HL-60/S4 (cell line): Measurements from ENCODE around the gene MSH6.

Experiments used
- in situ Hi-C: fragments of 300-500 bp; cut with MboI; formaldehyde crosslinking; loops from 2 replicates; pipeline ENCODE4 v1.14.3; 2022; ENCODE audit warnings: low sequenced_read_pairs

Gene MSH6

DNA sequence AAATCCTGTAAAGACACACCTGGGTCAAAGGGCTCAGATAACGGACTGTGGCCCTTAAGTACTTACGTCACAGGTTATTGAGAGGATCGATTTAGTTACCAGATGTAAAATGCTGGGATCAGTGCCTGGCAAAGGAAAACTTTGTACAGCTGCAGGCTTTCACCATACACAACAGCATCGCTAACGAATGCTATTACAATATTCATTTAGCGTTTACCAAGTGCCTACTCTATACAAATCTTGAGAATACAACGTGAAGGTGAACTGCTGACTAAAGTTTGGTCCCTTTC is 619 bp upstream of the MSH6 start:
- in situ Hi-C loops = no loop called here

DNA sequence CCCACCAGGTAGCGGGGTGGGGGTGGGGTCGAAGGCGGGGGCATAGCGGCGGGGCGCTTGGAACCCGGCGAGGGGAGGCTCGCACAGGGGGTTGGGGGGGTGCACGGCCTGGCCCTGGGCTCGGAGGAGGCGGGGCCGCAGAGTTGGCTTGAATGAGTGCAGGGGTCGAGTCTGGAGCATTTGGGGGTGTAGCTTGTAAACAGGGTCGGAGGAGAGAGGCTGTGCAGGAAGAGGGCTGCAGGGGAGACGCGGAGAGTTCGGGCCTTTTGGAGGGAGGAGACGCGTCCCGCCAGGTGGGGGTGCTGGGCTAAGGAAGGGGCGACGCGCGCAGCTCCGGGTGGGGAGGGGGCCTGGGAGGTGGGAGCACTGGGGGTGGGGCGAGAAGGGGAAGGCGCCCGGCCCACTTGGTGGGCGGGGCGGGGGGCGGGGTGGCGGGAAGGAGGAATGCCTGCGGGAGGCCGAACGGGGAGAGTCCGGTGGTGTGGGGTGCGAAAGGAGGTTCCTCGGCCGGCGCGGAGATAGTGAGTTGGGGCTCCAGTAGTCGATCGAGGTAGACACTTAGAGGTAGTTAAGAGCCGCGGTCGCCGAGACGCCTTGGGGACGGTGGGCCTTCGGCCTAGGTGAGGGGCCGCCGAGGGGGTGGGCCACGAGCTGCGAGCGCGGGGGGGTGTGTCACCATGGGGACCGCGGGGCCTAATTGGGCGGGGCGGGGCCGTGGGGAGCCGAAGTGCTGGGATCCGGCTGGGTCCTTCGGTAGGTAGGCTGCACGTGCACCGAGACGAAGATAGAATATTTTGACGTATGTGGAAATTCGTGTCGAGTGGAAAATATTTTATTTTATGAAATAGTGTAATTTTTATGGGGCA is 774 bp downstream of the MSH6 start:
- in situ Hi-C loops = no loop called here

DNA sequence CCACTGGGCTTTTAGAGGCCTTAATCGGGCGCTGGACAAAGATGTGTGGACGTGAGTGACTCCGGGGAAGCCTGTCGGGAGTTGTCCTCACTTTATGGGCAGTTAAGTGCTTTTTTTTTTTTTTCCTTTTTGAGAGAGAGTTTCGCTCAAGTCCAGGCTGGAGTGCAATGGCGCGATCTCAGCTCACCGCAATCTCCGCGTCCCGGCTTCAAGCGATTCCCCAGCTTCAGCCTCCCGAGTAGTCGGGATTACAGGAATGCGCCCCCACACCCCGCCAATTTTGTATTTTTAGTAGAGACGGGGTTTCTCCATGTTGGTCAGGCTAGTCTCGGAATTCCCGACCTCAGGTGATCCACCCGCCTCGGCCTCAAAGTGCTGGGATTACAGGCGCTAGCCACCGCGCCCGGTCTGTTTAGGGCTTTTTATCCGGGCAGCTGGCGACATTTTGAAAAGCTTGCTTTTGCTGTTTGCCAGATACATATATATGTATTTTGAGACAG is 1.5 kb downstream of the MSH6 start:
- in situ Hi-C loops = no loop called here

DNA sequence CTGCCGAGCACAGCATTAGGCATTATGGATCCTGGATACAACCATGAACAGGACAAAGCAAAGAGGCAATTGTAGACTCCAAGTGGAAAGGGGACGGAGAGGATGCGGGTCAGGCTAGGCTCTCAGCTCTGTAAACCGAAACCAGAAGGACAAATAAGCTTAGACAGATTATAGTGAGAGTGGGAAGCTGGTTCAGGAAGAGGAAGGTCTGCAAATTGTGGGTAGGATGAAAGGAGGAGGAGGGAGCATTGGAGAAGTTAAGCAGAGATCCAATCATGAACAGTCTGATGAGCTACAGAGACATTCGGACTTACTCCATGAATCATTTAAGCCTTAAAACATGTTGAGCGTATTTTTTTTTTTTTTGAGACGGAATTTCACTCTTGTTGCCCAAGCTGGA is 3.0 kb downstream of the MSH6 start:
- in situ Hi-C loops = no loop called here

DNA sequence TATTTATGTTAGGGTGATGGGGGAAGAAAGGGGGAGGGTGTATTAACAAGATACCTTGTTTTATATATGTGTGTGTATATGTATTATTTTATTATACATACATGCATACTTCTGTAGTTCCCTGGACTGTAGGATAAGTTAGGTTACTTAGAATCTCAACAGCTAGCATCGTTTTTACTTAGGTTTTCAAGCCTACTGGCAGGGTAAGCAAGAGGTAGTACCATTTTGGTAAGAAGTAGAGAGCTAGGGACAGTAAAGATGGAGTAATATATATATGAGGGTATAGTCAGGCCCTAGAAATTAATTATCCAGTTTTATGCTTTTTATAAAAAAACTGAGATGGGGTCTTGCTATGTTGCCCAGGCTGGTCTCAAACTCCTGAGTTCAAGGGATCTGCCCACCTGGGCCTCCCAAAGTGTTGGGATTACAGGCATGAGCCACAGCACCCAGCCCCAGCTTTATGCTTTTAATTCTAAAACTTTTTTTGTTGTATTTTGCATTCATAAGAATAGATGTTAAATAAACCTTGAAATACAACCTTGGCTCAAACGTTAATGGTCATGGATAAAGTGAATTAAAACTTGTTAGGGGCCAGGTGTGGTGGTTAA is 13.2 kb downstream of the MSH6 start:
- in situ Hi-C loops = no loop called here

DNA sequence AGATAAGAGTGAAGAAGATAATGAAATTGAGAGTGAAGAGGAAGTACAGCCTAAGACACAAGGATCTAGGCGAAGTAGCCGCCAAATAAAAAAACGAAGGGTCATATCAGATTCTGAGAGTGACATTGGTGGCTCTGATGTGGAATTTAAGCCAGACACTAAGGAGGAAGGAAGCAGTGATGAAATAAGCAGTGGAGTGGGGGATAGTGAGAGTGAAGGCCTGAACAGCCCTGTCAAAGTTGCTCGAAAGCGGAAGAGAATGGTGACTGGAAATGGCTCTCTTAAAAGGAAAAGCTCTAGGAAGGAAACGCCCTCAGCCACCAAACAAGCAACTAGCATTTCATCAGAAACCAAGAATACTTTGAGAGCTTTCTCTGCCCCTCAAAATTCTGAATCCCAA is 15.7 kb downstream of the MSH6 start:
- in situ Hi-C loops = no loop called here

DNA sequence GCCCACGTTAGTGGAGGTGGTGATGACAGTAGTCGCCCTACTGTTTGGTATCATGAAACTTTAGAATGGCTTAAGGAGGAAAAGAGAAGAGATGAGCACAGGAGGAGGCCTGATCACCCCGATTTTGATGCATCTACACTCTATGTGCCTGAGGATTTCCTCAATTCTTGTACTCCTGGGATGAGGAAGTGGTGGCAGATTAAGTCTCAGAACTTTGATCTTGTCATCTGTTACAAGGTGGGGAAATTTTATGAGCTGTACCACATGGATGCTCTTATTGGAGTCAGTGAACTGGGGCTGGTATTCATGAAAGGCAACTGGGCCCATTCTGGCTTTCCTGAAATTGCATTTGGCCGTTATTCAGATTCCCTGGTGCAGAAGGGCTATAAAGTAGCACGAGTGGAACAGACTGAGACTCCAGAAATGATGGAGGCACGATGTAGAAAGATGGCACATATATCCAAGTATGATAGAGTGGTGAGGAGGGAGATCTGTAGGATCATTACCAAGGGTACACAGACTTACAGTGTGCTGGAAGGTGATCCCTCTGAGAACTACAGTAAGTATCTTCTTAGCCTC is 16.2 kb downstream of the MSH6 start:
- in situ Hi-C loops = no loop called here

DNA sequence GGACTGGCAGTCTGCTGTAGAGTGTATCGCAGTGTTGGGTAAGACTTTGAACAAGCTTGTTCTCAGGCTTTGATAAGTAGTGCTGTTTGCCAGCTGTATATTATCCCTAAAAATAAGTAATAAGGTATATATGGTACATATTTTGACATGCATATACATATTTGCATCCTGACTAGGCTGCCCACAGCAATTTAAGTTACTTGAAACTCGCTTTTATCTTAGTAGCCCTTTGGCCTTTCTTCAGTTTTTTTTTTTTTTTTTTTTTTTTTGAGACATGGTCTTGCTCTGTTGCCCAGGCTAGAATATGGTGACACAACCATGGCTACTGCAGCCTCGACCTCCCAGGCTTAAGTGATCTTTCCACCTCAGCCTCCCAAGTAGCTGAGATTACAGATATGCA is 18.2 kb downstream of the MSH6 start:
- in situ Hi-C loops = no loop called here

DNA sequence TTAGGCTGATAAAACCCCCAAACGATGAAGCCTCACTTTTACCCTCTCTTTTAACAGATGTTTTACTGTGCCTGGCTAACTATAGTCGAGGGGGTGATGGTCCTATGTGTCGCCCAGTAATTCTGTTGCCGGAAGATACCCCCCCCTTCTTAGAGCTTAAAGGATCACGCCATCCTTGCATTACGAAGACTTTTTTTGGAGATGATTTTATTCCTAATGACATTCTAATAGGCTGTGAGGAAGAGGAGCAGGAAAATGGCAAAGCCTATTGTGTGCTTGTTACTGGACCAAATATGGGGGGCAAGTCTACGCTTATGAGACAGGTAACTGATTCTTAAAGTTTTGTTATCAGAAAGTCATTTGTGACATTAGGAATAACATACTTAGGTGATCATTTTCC is 20.4 kb downstream of the MSH6 start:
- in situ Hi-C loops = no loop called here

DNA sequence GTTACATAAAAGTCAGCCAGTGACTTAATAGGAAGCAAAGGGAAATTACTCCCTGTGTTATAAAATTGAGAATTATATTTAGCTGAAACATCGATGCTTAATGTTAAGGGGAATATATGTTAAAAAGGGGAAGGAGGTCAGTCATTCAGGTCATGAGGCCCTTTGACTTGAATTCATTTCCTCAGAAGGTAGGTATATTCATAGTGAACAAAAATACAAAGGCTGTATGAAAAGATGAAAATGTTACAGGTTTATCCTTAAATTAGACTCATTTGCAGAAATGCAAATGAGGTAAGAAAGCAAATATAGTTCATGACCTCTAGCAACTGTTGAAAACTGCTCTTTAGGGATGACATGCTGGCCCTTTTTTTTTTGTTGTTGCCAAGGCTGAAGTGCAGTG is 20.8 kb downstream of the MSH6 start:
- in situ Hi-C loops = no loop called here

DNA sequence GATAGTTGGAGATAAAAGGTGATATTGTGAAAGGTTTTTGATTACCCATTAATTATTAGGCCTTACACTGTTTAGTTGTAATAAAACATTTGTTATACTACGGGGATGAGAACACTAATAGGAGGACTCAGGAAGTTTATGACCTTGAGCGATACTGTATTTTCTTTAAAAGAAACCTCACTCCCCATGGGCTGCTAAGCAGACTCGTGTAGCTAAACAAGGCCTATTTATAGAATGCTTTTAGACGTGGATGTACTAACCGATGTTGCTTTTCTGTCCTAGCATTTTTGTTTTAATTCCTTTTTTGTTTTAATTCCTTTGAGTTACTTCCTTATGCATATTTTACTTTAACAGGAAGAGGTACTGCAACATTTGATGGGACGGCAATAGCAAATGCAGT is 22.9 kb downstream of the MSH6 start:
- in situ Hi-C loops = no loop called here

DNA sequence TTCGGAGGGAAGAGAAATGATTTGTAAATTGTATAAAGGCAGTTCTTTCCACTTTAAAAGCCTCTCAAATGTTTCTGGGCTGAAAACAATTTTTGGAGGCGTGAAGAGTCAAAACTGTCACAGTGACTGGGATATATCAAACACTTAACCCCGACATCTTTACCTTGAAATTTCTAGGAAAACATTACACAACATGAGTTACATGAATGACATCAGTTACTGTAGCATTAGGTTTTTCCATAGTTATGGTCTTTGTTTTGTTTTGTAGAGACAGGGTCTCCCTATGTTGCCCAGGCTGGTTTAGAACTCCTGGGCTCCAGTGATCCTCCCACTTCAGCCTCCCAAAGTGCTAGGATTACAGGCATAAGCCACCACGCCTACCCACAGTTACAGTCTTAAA is 25.7 kb downstream of the MSH6 start:
- in situ Hi-C loops = no loop called here

DNA sequence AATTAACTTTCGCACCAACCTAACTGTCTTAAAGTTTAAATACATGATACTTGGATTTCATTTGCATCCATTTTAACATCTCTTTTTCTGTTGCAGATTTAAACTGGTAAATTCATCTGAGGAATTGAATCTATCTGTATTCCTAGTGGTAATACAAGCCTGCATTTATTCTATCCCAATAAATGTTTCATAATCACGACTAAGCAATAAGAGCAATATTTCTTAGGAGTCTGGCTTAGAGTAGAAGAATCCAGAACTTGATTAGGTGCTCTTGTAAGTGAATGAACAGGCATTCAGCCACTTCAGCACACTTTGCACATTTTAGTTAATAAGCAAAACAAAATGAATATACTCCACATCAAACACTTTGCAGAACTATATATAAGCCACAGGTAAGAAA is 27.0 kb downstream of the MSH6 start:
- in situ Hi-C loops = no loop called here

DNA sequence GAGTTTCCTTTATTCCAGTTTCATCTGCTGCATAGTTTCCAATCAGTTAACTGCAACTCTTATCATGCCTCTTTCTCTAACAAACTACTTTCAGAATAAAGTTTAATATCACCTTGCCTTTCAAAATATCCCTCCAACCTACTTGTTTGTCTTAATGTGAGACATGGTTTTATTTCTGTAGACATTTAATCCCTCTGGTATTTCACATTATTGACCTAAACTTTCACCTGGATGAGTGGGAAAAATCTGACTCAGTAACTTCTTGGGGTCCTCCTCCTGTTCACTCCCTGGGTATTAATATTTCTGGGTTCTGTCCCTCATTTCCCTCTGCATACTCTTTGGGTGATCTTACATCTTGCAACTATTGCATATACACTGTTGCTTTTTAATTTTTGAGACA is 27.9 kb downstream of the MSH6 start:
- in situ Hi-C loops = no loop called here

DNA sequence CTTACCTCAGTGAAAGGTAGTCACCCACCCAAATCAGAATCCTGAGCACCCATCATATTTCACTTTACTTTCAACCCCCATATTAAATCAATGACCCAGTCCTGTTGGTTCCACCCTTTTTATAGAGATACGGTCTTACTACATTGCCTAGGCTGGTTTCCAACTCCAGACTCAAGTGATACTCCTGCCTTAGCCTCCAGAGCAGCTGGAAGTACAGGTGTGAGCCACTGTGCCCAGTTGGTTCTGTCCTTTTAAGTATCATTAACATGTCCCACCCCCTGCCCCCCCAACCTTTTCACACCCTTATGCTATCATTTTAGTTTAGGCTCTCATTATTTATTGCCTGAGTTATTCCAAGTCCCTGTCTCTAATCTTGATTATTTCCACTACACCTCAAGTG is 28.7 kb downstream of the MSH6 start:
- in situ Hi-C loops = no loop called here

DNA sequence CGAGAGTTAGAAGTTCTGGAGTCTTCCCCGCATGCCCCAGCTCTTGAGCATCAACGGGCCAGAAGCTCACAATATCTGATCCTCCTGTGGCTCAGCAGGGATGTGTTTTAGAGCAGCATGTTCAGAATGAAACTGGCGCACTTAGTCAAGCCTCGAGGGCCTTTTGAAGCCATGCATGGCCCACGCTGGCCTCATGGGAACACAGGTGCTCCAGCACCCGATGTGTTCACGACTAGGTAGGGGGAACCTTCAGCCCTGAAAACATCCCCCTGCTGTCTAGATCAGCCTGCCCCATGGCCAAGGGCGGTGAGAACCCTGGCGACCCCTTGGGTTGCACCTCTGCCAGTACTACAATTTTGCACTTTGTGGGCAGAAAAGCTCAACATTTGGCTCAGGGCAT is 32.8 kb downstream of the MSH6 start:
- in situ Hi-C loops = no loop called here

DNA sequence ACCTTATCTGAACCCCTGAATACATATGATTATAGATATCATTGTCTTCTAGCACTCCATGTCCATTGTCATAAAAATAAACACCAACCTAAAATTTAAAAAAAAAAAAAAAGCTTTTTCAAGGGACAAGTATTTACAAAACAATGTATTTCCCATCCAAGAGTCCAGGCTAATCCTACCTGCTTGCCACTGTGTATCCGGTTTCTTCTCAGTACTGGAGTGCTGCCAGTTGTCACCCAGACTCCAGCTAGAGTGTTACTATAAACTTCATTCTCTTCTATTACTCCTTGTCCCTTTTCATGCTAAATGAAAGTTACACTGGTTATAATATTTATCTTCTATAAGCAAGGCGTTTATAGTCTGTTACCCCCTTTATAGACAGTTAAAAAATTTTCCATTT is 35.8 kb downstream of the MSH6 start:
- in situ Hi-C loops = no loop called here

DNA sequence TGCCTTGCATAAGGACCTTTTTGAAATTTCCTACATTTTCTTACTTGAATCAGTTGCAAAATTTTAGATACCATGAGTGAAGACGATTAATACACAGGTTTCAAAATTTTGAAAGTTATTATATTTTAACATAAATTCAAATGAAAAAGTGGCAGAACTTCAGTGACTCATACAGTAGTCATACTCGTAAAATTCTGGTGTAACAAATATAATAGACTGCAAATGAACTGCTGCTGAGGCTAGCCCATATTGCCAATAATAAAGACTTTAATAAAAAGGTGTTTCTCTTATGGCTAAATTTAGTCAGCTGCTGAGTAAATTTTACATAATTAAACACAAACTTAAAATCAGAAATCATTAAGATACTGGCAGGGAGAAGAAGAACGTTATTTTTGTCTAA is 36.9 kb downstream of the MSH6 start:
- in situ Hi-C loops = no loop called here

DNA sequence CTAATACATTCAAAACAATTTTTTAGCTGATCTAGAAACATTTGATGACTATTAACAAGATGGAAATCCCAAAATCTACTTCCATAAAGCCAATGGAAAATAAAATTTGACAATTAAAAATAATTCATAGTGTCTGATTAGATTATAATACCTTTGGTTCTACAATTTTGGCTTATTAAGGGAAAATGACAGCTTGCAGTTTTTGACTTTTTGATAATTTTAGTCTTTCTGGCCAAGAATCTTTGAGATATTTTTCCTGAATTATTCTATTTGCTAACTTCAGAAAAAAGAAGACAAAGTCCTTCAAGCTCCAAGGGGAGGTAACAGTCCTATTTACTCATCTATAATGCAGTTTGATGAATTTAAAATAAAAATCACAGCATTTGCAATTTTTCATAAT is 39.6 kb downstream of the MSH6 start:
- in situ Hi-C loops = no loop called here

DNA sequence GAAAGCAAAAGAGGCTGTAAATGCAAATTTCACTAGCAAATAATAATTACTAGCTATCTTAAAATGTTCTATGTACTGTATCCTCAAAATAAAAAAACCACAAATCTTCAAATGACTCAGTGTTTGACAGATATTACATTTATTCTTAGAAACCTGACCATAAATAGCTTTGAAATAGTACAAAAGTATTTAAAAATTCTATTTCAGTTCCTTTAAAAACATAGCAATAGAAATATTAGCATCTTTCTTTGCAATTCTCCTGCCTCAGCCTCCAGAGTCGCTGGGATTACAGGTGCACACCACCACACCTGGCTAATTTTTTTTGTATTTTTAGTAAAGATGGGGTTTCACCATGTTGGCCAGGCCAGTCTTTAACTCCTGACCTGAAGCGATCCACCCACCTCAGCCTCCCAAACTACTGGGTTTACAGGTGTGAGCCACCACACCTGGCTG is 50.6 kb downstream of the MSH6 start:
- in situ Hi-C loops = no loop called here

DNA sequence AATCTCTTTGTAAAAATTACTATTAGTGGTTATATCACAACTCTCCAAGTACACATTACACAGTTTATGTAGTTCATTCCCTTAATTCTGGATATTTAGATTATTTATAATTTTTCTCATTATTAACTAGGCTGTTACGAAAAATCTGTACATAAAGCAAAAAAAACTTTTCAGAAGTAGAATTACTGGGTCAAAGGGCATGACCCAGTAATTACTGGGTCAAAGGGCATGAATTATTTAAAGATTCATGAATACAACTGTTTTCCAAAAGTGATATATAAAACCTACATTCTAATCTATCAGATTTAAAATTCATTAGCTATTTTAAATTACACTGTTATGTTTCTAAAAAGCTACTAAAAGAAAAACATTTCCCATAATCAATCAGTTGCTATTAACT is 55.3 kb downstream of the MSH6 start:
- in situ Hi-C loops = no loop called here

DNA sequence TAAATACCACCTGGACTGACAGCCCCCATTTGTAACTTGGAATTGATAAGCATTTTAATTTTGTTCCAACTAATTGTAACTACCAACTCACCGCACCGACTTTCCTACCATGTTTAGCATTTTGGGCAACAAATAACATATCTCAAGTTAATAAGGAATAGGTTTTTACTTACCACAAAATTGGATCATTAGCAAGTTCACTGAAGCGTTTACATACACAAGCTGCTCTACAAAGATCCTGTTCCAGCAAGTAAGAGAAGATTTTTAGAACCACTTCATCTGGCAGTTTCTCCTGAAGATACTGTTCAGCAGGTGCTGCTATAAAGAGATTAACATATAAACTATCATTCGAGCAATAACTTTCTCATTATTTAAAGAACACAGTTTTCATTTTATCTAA is 55.7 kb downstream of the MSH6 start:
- in situ Hi-C loops = no loop called here
